Measurements from ENCODE around the gene RGS16.

DNA sequence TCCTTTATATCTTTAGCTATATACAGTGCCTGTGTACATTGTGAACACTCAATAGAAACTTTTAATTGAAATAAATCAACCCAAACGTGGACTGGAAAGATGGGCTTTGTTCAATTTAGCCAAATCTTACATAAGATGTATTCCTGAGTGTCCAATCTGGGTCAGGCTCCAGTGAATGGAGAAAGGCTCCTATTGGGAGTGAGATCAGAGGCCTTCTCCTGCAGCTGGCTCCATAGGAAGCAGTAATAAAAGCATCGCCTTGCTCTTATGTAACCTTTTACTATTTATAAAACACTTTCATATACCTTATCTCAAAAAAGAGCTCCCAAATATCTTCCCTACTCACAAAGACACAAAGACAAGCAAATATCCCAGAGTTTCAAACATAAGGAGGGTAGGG is 24.9 kb upstream of the RGS16 start:
- TF ChIP-seq, protein P1, sequence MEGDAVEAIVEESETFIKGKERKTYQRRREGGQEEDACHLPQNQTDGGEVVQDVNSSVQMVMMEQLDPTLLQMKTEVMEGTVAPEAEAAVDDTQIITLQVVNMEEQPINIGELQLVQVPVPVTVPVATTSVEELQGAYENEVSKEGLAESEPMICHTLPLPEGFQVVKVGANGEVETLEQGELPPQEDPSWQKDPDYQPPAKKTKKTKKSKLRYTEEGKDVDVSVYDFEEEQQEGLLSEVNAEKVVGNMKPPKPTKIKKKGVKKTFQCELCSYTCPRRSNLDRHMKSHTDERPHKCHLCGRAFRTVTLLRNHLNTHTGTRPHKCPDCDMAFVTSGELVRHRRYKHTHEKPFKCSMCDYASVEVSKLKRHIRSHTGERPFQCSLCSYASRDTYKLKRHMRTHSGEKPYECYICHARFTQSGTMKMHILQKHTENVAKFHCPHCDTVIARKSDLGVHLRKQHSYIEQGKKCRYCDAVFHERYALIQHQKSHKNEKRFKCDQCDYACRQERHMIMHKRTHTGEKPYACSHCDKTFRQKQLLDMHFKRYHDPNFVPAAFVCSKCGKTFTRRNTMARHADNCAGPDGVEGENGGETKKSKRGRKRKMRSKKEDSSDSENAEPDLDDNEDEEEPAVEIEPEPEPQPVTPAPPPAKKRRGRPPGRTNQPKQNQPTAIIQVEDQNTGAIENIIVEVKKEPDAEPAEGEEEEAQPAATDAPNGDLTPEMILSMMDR (IDR thresholded peaks at IDR 0.05) = no peak
- TF ChIP-seq EZH2 (IDR thresholded peaks at IDR 0.05; ENCODE audit: borderline replicate concordance, insufficient read depth, low read depth, low read length, poor library complexity, severe bottlenecking) = no peak
